PC-9 (cell line): ENCODE data around the gene GNA15. TPM values are rescaled to one million over a fixed set of nuclear protein-coding genes. Genes with fewer than 3 reads are reported as not detected.

Experiments
- BruUV-seq: library from RNA; stranded (reverse); fragments of 400-500 nt; replicated peaks from 2 replicates; lab custom pipeline; 2021; lab: Mats Ljungman, UMichigan
- CTCF ChIA-PET: fragments of 300-600 bp; sonication (Branson Sonifier 250); formaldehyde crosslinking; loops from one replicate; lab custom pipeline; 2022; ENCODE audit warnings: antibody characterized with exemption; lab: Charles Lee
- POLR2A ChIA-PET: fragments of 300-600 bp; sonication (Branson Sonifier 250); formaldehyde crosslinking; loops from one replicate; lab custom pipeline; 2022; ENCODE audit warnings: antibody characterized with exemption; ENCODE audit not compliant: unreplicated experiment; lab: Charles Lee
- DNase-seq, 2 experiments: peaks; one replicate each; pipeline versions ENCODE4 v3.0.0 to v3.0.0-alpha.2; 2015 to 2022; ENCODE audit warnings: mixed read lengths in 1 of 2
- H2AFZ ChIP-seq: fragments of 200-600 bp; sonication (generic); 2 replicates; pipeline ENCODE4 v1.8.1; 2017; ENCODE audit warnings: antibody characterized with exemption
- H3F3A ChIP-seq: fragments of 200-600 bp; sonication (generic); 2 replicates; pipeline ENCODE4 v1.8.1; 2017; ENCODE audit warnings: antibody characterized with exemption, mild to moderate bottlenecking, low read depth; ENCODE audit not compliant: insufficient read depth
- H3K27ac ChIP-seq: fragments of 200-600 bp; sonication (generic); 2 replicates; pipeline ENCODE4 v1.6.1; 2016; ENCODE audit warnings: mixed run types
- H3K27me3 ChIP-seq: fragments of 200-600 bp; sonication (generic); 2 replicates; pipeline ENCODE4 v1.6.1; 2016; ENCODE audit warnings: low read depth, mixed run types; ENCODE audit not compliant: insufficient read depth
- H3K36me3 ChIP-seq: fragments of 200-600 bp; sonication (generic); 2 replicates; pipeline ENCODE4 v1.6.1; 2016; ENCODE audit warnings: low read depth, mixed run types
- H3K4me1 ChIP-seq: fragments of 200-600 bp; sonication (generic); replicated peaks from 2 replicates; pipeline ENCODE4 v1.6.1; 2016; ENCODE audit warnings: mixed run types; ENCODE audit not compliant: insufficient read depth
- H3K4me2 ChIP-seq: fragments of 200-600 bp; sonication (generic); 2 replicates; pipeline ENCODE4 v1.6.1; 2017; ENCODE audit warnings: mixed run types
- H3K4me3 ChIP-seq: fragments of 200-600 bp; sonication (generic); 2 replicates; pipeline ENCODE4 v1.6.1; 2016; ENCODE audit warnings: mixed run types
- H3K79me2 ChIP-seq: fragments of 200-600 bp; sonication (generic); 2 replicates; pipeline ENCODE4 v1.6.1; 2017; ENCODE audit warnings: low read depth, mixed run types
- H3K9me2 ChIP-seq: fragments of 200-600 bp; sonication (generic); 2 replicates; pipeline ENCODE4 v1.8.1; 2017; ENCODE audit warnings: mild to moderate bottlenecking; ENCODE audit not compliant: insufficient read depth
- H3K9me3 ChIP-seq: fragments of 200-600 bp; sonication (generic); 2 replicates; pipeline ENCODE4 v1.8.1; 2016; ENCODE audit warnings: low read depth; ENCODE audit not compliant: insufficient read depth
- H4K20me1 ChIP-seq: fragments of 200-600 bp; sonication (generic); 2 replicates; pipeline ENCODE4 v1.8.1; 2017; ENCODE audit not compliant: insufficient read depth
- EZH2 ChIP-seq: fragments of 200-600 bp; sonication (generic); IDR thresholded peaks from 2 replicates; pipeline ENCODE4 v1.8.0; 2017; ENCODE audit warnings: antibody characterized with exemption, low read depth
- intact Hi-C: fragments of 100-400 bp; cut with micrococcal nuclease; formaldehyde crosslinking; loops from one replicate; pipeline ENCODE4 v1.10.0; 2022; ENCODE audit not compliant: unreplicated experiment
- total RNA-seq: library from RNA; stranded (reverse); gene quantifications from 2 replicates; pipeline ENCODE4 v1.2.3, GENCODE V29; 2021
- TF ChIP-seq, protein P1 (sequence below): fragments of 200-600 bp; sonication (generic); conservative IDR thresholded peaks from 2 replicates; pipeline ENCODE4 v1.6.1; 2017; ENCODE audit warnings: mixed run types, antibody characterized with exemption, mild to moderate bottlenecking, moderate library complexity

Gene GNA15
- total RNA-seq, 1 experiment from 2014 or later: 14.2 TPM

DNA sequence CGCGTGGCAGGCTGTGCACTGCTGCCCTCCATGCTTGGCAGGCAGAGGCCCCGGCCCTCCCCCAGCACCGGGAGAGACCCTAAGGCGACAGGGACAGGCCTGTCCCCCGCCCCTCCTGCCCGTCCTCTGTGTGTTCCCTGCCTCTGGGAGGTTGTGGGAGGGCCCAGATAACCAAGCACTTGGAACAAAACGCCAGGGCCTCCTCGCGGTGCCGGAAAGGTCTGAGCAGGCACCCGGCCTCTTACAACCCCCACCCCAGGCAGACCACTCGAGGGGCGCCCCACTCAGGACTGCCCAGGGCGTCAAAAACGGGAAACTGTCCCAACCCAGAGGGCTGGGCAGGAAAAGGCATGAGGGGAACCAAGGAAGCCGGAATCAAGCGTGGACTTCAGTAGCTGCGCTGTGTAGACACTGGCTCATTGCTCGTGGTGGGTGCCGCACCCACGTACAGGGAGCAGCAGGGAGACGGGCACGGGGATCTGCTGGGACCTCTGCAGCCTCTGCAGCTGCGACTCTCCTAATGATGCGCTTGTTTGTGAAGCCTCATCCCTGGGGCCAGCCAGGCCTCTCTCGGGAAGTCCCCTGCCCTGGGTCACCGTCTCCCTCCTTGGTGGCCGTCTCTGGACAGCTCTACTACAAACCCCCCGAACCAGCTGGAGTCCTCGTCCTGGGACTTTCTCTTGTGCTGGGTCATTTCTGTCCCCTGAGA is 21.7 kb upstream of the GNA15 start:
- ChIA-PET POLR2A (no interaction called here), CTCF (no interaction called here)
- Histone ChIP-seq H3K27ac (no peak overlapping the region), H3K4me3 (no peak overlapping the region), H3K27me3 (no peaks in the 10 kb centered on the region), H3K4me2 (no peak overlapping the region), H3K79me2 (no peaks in the 10 kb centered on the region), H3K9me3 (no peaks in the 10 kb centered on the region), H4K20me1 (no peaks in the 10 kb centered on the region), H3K36me3 (no peaks in the 10 kb centered on the region), H2AFZ (no peak overlapping the region), H3K9me2 (no peaks in the 10 kb centered on the region), H3K4me1 (no peaks in the 10 kb centered on the region), H3F3A (no peaks in the 10 kb centered on the region)
- TF ChIP-seq, protein P1, sequence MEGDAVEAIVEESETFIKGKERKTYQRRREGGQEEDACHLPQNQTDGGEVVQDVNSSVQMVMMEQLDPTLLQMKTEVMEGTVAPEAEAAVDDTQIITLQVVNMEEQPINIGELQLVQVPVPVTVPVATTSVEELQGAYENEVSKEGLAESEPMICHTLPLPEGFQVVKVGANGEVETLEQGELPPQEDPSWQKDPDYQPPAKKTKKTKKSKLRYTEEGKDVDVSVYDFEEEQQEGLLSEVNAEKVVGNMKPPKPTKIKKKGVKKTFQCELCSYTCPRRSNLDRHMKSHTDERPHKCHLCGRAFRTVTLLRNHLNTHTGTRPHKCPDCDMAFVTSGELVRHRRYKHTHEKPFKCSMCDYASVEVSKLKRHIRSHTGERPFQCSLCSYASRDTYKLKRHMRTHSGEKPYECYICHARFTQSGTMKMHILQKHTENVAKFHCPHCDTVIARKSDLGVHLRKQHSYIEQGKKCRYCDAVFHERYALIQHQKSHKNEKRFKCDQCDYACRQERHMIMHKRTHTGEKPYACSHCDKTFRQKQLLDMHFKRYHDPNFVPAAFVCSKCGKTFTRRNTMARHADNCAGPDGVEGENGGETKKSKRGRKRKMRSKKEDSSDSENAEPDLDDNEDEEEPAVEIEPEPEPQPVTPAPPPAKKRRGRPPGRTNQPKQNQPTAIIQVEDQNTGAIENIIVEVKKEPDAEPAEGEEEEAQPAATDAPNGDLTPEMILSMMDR: no peak
- no peak for TF ChIP-seq EZH2
- intact Hi-C loops: no loop called here
- DNase-seq: no peak
- BruUV-seq: no TSS peak

DNA sequence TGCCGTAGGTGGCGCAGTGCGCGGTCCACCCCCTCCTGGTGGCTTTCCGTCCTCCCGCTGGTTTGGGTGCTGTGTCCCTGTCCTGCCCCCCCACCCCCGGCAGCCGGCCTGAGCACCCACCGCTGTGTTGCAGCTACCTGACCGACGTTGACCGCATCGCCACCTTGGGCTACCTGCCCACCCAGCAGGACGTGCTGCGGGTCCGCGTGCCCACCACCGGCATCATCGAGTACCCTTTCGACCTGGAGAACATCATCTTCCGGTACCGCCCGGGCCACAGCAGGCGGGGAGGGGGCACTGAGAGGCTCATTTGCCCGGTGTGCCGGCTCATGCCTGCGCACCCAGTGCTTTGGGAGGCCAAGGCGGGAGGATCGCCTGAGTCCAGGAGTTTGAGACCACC is 21.0 kb upstream of the GNA15 start:
- Histone ChIP-seq H3K79me2 (no peaks in the 10 kb centered on the region), H2AFZ (no peak overlapping the region), H3K9me2 (no peaks in the 10 kb centered on the region), H3K27ac (no peak overlapping the region), H3K27me3 (no peaks in the 10 kb centered on the region), H3K36me3 (no peaks in the 10 kb centered on the region), H4K20me1 (no peaks in the 10 kb centered on the region), H3K4me1 (no peaks in the 10 kb centered on the region), H3K4me2 (no peak overlapping the region), H3K9me3 (no peaks in the 10 kb centered on the region), H3K4me3 (no peak overlapping the region), H3F3A (no peaks in the 10 kb centered on the region)
- intact Hi-C loops: no loop called here
- no peak for TF ChIP-seq EZH2
- TF ChIP-seq, protein P1: no peak
- DNase-seq: no peak
- ChIA-PET CTCF (no interaction called here), POLR2A (no interaction called here)
- no TSS peak for BruUV-seq

DNA sequence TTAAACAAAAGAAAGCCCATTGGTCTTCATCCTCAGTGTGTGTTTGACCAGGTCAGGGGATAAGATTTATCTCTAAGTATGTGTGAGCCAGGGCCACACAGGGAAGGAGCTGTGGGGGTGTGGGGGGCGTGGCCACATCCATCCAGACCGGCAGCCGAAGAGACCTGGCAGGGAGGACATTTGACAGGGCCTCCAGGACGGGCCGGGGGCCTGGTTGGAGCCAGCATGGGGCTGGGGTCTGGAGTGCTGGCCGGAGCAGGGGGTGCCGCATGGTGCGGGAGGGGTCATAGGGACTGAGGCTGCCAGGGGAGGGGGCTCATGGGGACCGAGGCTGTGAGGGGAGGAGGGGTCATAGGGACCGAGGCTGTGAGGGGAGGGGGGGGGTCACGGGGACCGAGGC is 20.4 kb upstream of the GNA15 start:
- no peak overlapping the region for H3K4me3 ChIP-seq
- ChIA-PET CTCF (no interaction called here), POLR2A (no interaction called here)
- intact Hi-C loops: no loop called here
- H3F3A ChIP-seq: no peaks in the 10 kb centered on the region
- H2AFZ ChIP-seq: no peak overlapping the region
- H3K36me3 ChIP-seq: no peaks in the 10 kb centered on the region
- H3K79me2 ChIP-seq: no peaks in the 10 kb centered on the region
- no peaks in the 10 kb centered on the region for H4K20me1 ChIP-seq
- no peaks in the 10 kb centered on the region for H3K9me2 ChIP-seq
- no peaks in the 10 kb centered on the region for H3K27me3 ChIP-seq
- no peak overlapping the region for H3K27ac ChIP-seq
- no peak for TF ChIP-seq EZH2
- TF ChIP-seq, protein P1: no peak
- H3K4me2 ChIP-seq: no peak overlapping the region
- H3K4me1 ChIP-seq: no peaks in the 10 kb centered on the region
- DNase-seq: no peak
- H3K9me3 ChIP-seq: no peaks in the 10 kb centered on the region
- BruUV-seq: no TSS peak
